Measurements from ENCODE around the gene ZFP36L2.

ZFP36L2 gene

GRCh38 chr2:43222475-43223309, 3.7 kb downstream of the ZFP36L2 start:
- no peak for DNase-seq (ENCODE audit: low spot score)

DNA sequence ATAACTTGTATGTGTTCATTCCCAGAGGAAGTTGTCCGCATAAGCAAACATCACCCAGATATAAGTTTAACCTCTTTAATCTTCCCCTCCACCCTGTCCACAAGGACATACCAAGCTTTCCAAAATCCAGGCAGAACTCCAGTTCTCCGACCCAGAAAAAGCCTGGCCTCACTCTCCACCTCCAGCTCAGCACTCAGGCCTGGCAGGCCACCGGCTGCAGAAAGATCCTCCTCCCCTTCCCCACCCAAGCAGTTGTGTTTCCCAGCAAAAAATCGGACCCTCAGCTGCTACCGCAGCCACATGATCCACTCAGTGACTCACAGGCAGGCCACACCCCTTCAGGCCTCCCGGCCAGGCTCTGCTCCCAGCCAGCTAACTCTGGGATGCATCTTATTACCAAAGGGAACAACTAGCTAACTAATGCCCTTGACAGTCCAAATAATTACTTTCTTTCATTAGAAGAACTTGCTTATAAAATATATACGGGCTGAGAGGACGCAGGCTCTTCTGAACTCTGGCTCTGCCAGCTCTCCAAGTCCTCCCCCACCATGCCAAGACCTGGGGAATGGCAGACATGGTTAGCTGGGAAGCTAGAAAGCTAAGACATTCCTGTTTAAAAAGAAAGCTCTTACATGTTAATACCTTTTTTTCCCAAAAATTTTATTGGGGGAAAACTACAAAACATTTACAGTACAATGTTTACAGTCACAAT, 4.5 kb downstream of the ZFP36L2 start:
- DNase-seq (ENCODE audit: low spot score): peak; percentile 78

DNA sequence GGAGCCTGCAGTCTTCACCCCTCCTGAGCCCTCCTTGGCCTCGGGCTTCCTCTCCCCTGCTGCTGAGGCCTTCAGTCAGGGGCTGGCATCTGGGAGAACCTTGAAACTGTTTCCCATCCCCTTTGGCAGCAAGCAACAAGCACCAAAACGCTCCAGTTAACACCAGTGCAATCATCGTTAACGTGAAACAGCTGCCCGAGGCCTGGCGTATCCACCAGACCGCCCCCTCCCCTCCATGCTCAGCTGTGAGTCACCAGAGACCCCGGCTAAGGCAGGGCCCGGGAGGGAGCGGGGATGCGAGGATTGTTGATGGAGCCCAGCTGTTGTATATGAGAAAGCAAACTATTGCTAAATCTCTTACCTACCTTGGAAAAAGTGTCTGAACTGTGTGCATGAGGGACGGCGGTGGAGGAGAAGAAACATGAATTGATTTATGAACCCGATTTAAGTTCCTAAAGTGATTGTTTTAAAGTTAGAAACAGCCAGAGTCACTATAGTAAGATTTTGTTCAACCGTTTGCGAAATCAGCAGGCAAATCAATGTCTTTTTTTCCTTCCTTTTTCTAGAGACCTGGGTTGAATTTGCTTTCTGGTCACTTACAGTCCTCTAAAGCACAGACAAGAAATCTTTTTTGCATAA, 5.2 kb downstream of the ZFP36L2 start:
- no peak for DNase-seq (ENCODE audit: low spot score)

DNA sequence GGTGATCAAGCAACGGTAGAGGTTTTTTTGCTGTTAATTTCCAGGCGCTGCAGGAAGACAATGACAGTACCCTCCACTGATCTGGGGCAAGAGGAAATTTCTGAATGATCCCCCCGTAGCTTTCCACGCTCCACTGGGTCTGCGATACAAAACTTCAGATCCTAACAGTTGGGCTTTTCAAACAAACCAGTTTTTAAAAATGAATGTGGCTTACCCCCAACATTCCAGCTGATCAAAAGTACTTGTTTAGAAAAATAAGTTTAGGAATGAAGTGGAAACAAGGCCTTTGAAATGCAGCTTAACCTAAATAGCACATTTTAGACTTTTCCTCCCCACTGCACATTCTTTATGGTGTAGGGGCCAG, 5.7 kb downstream of the ZFP36L2 start:
- DNase-seq (ENCODE audit: low spot score): no peak

- no peak for DNase-seq (ENCODE audit: low spot score)
Observed at GRCh38 chr2:43220229-43220751, 6.1 kb downstream of the ZFP36L2 start.

- DNase-seq (ENCODE audit: low spot score): peak; percentile 65
Observed at GRCh38 chr2:43219383-43220228, 6.8 kb downstream of the ZFP36L2 start.

DNA sequence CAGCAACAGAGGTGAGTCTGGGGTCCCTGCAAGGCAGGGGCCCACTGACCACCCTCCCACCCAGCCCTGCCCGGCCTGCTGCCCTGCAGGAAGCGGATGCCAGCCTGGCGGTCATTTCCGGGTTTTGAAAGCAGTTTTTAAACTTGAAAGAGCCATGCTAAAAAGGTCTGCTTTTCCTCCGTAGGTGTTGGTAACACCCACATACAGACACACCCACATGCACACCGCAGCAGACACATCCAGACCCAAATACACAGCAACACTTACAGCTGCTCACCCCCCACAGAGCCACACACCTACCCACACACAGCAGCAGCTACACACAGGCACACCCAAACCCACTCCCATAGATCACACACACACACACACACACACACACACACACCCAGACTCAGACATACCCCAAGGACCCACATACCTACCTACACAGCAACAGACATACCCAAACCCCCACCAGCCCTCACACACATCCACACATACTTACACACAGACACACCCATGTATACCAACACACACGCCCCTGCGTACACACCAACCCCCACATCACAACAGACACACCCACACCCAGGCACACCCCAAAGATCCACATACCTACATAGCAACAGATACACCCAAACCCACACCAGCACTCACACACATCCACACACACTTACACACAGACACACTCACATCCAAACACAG, 7.6 kb downstream of the ZFP36L2 start:
- no peak for DNase-seq (ENCODE audit: low spot score)

- DNase-seq (ENCODE audit: low spot score): no peak
Observed at GRCh38 chr2:43218155-43218701, 8.2 kb downstream of the ZFP36L2 start.

GRCh38 chr2:43217228-43218154, 8.9 kb downstream of the ZFP36L2 start:
- no peak for DNase-seq (ENCODE audit: low spot score)

DNA sequence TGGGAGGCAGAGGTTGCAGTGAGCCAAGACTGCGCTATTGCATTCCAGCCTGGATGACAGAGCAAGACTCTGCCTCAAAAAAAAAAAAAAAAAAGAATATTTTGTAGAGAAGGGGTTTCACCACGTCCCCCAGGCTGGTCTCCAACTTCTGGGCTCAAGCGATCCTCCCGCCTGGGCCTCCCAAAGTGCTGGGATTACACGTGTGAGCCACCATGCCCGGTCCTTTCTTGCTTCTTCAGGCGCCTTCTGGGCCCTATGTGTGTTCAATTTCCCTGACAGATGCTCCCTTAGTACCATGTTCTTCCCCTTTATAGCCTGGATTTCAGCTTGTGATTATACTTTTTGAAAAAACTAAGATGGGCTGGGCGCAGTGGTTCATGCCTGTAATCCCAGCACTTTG, 9.8 kb downstream of the ZFP36L2 start:
- DNase-seq (ENCODE audit: low spot score): no peak

DNA sequence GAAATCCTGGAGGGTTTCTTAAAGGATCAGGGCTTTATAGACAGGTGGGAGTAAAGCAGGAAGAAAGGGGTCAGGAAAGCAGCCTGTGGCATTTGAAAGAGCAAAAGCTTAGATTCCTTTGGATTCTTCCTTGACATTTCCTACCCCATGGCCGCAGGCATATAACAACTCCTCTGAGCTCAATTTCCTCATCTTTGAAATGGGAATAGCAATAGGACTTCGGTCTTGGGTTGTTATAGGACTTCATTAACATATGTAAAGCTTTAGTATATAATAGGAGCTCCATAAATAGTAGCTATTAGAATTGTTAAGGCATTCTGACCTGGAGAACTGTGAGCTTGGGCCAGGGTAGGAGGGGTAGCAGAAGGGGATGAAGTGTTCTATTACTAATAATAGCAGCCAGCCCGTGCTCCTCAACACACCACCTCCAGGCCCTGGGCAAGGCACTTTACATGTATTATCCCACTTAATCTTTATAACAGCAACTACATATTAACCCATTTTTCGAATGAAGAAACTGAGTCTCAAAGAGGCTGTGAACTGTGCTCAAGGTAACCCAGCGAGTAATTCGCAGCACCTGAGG, 10.6 kb downstream of the ZFP36L2 start:
- DNase-seq (ENCODE audit: low spot score): no peak

GRCh38 chr2:43214253-43214652, 12.2 kb downstream of the ZFP36L2 start:
- DNase-seq (ENCODE audit: low spot score): no peak

DNA sequence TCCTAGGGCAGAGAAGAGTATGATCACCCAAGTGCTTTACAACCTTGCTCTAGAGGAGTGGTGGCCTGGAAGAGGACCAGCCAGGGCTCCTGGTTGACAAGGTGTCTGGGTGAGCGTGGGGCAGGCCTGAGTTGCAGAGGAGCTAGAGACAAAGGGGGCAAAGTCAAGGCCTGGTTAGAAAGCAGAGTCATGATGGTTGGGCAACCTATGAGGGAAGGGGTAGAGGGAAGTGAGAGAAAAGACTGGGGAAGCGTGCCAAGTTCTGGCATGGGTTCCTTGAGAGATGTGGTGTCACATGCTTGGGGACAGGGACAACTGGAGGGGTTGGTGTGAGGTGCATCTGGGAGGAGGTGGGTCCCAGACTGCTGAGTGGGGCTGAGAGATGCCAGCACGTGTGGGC, 13.5 kb downstream of the ZFP36L2 start:
- no peak for DNase-seq (ENCODE audit: low spot score)

DNA sequence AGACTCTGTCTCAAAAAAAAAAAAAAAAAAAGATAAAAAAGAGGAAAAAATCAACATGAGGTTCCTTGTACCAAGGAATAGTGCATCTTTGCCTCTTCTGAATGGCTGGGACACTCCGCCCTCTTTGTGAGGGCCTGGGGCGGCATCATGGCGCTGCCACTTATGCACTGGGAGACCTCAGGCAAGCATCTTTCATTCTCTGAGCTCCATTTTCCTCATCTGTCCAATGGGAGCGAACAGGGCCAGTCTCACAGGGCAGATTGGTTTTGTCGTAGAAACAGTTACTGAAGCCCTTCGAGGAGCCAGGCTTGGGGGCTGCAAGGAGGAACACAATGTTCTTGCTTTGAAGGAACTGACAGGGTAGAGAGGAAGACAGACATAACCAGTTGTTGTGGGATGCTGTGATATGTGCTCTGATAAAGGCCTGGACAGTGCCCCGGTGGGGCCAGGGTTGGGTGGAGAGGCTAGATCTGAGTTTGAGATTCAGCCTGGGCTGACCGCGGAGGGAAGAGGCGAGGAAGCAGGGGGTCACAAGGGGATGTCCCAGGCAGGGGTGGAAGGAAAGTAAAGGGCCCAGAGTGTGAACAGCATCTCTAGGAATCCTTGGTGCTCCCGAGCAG, 14.1 kb downstream of the ZFP36L2 start:
- no peak for DNase-seq (ENCODE audit: low spot score)

- no peak for DNase-seq (ENCODE audit: low spot score)
Observed at GRCh38 chr2:43210467-43211303, 15.7 kb downstream of the ZFP36L2 start.

GRCh38 chr2:43210125-43210466, 16.3 kb downstream of the ZFP36L2 start:
- no peak for DNase-seq (ENCODE audit: low spot score)

- DNase-seq (ENCODE audit: low spot score): no peak
Observed at GRCh38 chr2:43209204-43209717, 17.1 kb downstream of the ZFP36L2 start.

All from HuH-7.5 (cell line).